Right lobe of liver (tissue), 6 donors: ENCODE measurements around the gene TSGA10IP. TPM values are rescaled to one million over a fixed set of nuclear protein-coding genes. Genes with fewer than 3 reads are reported as not detected.
A peak's percentile ranks its signal among the peaks of the same experiment; 100 is the strongest.

Experiments used
- ATAC-seq, 4 donors: fragments of 200-7000 bp; cut with Tn5 transposase; one replicate each; pipeline ENCODE4 v1.9.1; 2020; ENCODE audit warnings: mild to moderate bottlenecking in 4 of 4, moderate library complexity in 4 of 4
- DNase-seq, 3 donors: peaks; one replicate each; pipeline ENCODE4 v3.0.0-alpha.2; 2020
- H3K27ac ChIP-seq, 3 donors: fragments of 200-600 bp; one replicate each; pipeline ENCODE4 v1.8.0; 2022
- H3K27me3 ChIP-seq, 2 donors: fragments of 200-600 bp; one replicate each; pipeline ENCODE4 v1.8.0; 2022
- H3K36me3 ChIP-seq, 4 donors: fragments of 200-600 bp; sonication (generic) in 1 of 4; one replicate each; pipeline versions ENCODE4 v1.5.1 to v1.8.0; 2017 to 2022; ENCODE audit warnings: control low read depth in 1 of 4
- H3K4me1 ChIP-seq, 4 donors: fragments of 200-600 bp; sonication (generic) in 1 of 4; one replicate each; pipeline versions ENCODE4 v1.5.1 to v1.8.0; 2017 to 2022; ENCODE audit warnings: control low read depth in 1 of 4
- H3K4me3 ChIP-seq, 3 donors: fragments of 200-600 bp; one replicate each; pipeline ENCODE4 v1.8.0; 2022
- H3K9me3 ChIP-seq, 4 donors: fragments of 200-600 bp; sonication (generic) in 1 of 4; one replicate each; pipeline versions ENCODE4 v1.5.1 to v1.8.0; 2017 to 2022; ENCODE audit warnings: control low read depth in 1 of 4
- CTCF ChIP-seq, 4 donors: fragments of 200-600 bp in 3 of 4; fragments of 450-650 bp in 1 of 4; IDR thresholded peaks; one replicate each; pipeline versions ENCODE4 v1.5.1 to v1.8.0; 2016 to 2022; ENCODE audit warnings: antibody characterized with exemption in 4 of 4, mild to moderate bottlenecking in 2 of 4
- POLR2A ChIP-seq: fragments of 450-650 bp; IDR thresholded peaks from one replicate; pipeline ENCODE4 v1.6.1; 2017; ENCODE audit warnings: antibody characterized with exemption, mild to moderate bottlenecking
- WGBS: methylation state at CpG from one replicate; pipeline ENCODE4 v1.1.6; 2018; ENCODE audit warnings: low coverage, low lambda C conversion rate; ENCODE audit not compliant: insufficient coverage; ENCODE audit errors: missing lambda C conversion rate; 5-methylcytosine and 5-hydroxymethylcytosine counted together
- intact Hi-C, 2 donors: fragments of 100-400 bp; cut with DNase I; formaldehyde crosslinking; loops; one replicate each; pipeline versions ENCODE4 v1.11.2 to v1.14.1; 2022
- total RNA-seq, 6 experiments: library from RNA; depleted of rRNA in 2 of 6; stranded (reverse); fragments of >200 nt in 2 of 6; fragmentation: NEBNext Ultra II Directional in 3 of 6; extraction: Animal tissue kit (Norgen Biotek cat#: 25700) in 3 of 6; gene quantifications; one replicate each; pipeline versions ENCODE4 v1.1.0 to v1.2.4, GENCODE V29; 2016 to 2023
- donor health status: DM: no; HTN: yes; CAD: no.
- donor health status: DM: no; HTN: no; CAD: no.
- donor health status: DM: no; HTN: no; CAD: no.
- donor health status: DM: no; HTN: yes; CAD: no.
- donor health status: DM: no; HTN: yes; CAD: no.

Gene TSGA10IP
- total RNA-seq, 6 experiments from 2014 or later, result not detected

GRCh38 chr11:65981972-65982823, 36.9 kb downstream of the TSGA10IP start:
- ATAC-seq (peak in 2 of 4 donors; percentile 6 to 24), DNase-seq (no peak)
- intact Hi-C loops, result loop anchor here (10.0 kb wide), 1 partner anchor 97 kb away; the partner anchor contains the start of gene FIBP (in 2 of the 2)
- Histone ChIP-seq H3K36me3 (peaks cover 0 to 26% (median 12%) of the 10 kb centered on the region in 4 donors), H3K27me3 (no peaks in the 10 kb centered on the region), H3K4me1 (no peaks in the 10 kb centered on the region), H3K9me3 (no peaks in the 10 kb centered on the region), H3K4me3 (no peak overlapping the region), H3K27ac (no peak overlapping the region)
- WGBS, result 50% methylated on average over 5 of the region's 16 CpGs
- TF ChIP-seq CTCF (IDR thresholded peaks at IDR 0.05) (no peak), POLR2A (no peak)

GRCh38 chr11:65982824-65983588, 37.7 kb downstream of the TSGA10IP start:
- Histone ChIP-seq H3K4me1 (no peaks in the 10 kb centered on the region), H3K27me3 (no peaks in the 10 kb centered on the region), H3K4me3 (no peak overlapping the region), H3K27ac (no peak overlapping the region), H3K36me3 (peaks cover 0 to 18% (median 7%) of the 10 kb centered on the region in 4 donors), H3K9me3 (no peaks in the 10 kb centered on the region)
- intact Hi-C loops, result loop anchor here (10.0 kb wide), 1 partner anchor 98 kb away; the partner anchor contains the start of gene FIBP (in 2 of the 2)
- ATAC-seq (no peak), DNase-seq (no peak)
- 73% methylated on average over 13 of the region's 22 CpGs for WGBS
- TF ChIP-seq POLR2A, result no peak
- no peak for TF ChIP-seq CTCF (IDR thresholded peaks at IDR 0.05)

DNA sequence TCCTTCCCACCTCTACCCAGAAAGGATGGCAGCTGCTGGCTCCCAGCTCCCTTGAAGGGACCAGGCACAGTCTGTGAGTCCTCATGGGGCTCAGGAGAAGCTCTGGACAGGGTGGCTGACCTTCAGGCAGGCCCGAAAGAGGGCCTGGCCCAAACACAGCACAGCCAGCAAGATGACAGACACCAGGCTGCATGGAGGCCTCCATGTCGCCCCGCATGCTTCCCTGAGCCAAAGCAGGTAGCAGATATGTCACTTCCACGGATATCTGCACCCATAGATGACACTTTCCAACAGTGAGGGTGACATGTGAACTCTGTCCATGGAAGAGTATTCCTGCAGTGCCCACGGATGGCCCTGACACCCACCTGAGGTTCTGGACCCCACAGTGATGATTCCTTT, 38.3 kb downstream of the TSGA10IP start:
- WGBS, result no CpG with 5 or more reads among the region's 5 CpGs
- Histone ChIP-seq H3K27ac (no peak overlapping the region), H3K27me3 (no peaks in the 10 kb centered on the region), H3K9me3 (no peaks in the 10 kb centered on the region), H3K36me3 (peaks cover 0 to 12% (median 4%) of the 10 kb centered on the region in 4 donors), H3K4me1 (no peaks in the 10 kb centered on the region), H3K4me3 (no peak overlapping the region)
- TF ChIP-seq CTCF (IDR thresholded peaks at IDR 0.05), result no peak
- TF ChIP-seq POLR2A, result no peak
- DNase-seq (no peak), ATAC-seq (no peak)
- intact Hi-C loops, result loop anchor here (10.0 kb wide), 1 partner anchor 99 kb away; the partner anchor contains the start of gene FIBP (in 2 of the 2)

GRCh38 chr11:65987336-65987735, 42.1 kb downstream of the TSGA10IP start:
- intact Hi-C loops, result loop anchor here (10.0 kb wide), 1 partner anchor 103 kb away; the partner anchor contains the start of gene FIBP (in 2 of the 2)
- WGBS, result 67% methylated on average over 3 of the region's 9 CpGs

More at GRCh38 chr11:65987336-65987735, 42.1 kb downstream of the TSGA10IP start:
- H3K36me3 ChIP-seq, result no peaks in the 10 kb centered on the region
- no peak for ATAC-seq
- no peaks in the 10 kb centered on the region for H3K4me1 ChIP-seq
- no peaks in the 10 kb centered on the region for H3K27me3 ChIP-seq
- no peak overlapping the region for H3K4me3 ChIP-seq
- TF ChIP-seq CTCF (IDR thresholded peaks at IDR 0.05) (no peak), POLR2A (no peak)
- H3K27ac ChIP-seq, result no peak overlapping the region
- DNase-seq, result no peak
- no peaks in the 10 kb centered on the region for H3K9me3 ChIP-seq
